Activated naive CD4-positive, alpha-beta T cell treated with anti-CD3 and anti-CD28 coated beads for 36 hours (primary cell): Measurements from ENCODE around the gene MEX3D. TPM values are rescaled to one million over a fixed set of nuclear protein-coding genes. Genes with fewer than 3 reads are reported as not detected.

Source experiments
- CTCF ChIA-PET: fragments of 350-600 bp; sonication (Branson Sonifier 250); formaldehyde crosslinking; loops from one replicate; lab custom pipeline; 2021; ENCODE audit warnings: antibody characterized with exemption; lab: Charles Lee
- DNase-seq: peaks from one replicate; pipeline ENCODE4 v3.0.0-alpha.2; 2020
- H3K27ac Mint-ChIP-seq: one replicate; pipeline ENCODE4 v1.8.0; 2021; ENCODE audit warnings: mild to moderate bottlenecking, mixed read lengths
- H3K27me3 Mint-ChIP-seq: one replicate; pipeline ENCODE4 v1.8.0; 2021; ENCODE audit warnings: low read depth, mixed read lengths
- H3K36me3 Mint-ChIP-seq: one replicate; pipeline ENCODE4 v1.8.0; 2021; ENCODE audit warnings: low read depth, mixed read lengths
- H3K4me1 Mint-ChIP-seq: one replicate; pipeline ENCODE4 v1.8.0; 2021; ENCODE audit warnings: low read depth, mixed read lengths
- H3K4me3 Mint-ChIP-seq: one replicate; pipeline ENCODE4 v1.8.0; 2021; ENCODE audit warnings: mild to moderate bottlenecking, moderate library complexity, mixed read lengths
- H3K9me3 Mint-ChIP-seq: one replicate; pipeline ENCODE4 v1.8.0; 2021; ENCODE audit warnings: mixed read lengths
- intact Hi-C: fragments of 100-400 bp; cut with micrococcal nuclease; formaldehyde crosslinking; loops from one replicate; pipeline ENCODE4 v1.15.1; 2023
- total RNA-seq, 2 experiments: library from RNA; stranded (reverse); gene quantifications; one replicate each; pipeline ENCODE4 v1.2.3, GENCODE V29; 2021

MEX3D gene
- total RNA-seq, 2 experiments from 2014 or later, result 2.0 to 2.1 TPM

GRCh38 chr19:1576242-1577089, 8.3 kb upstream of the MEX3D start:
- Mint-ChIP-seq H3K27ac (no peak overlapping the region), H3K36me3 (peaks cover 11% of the 10 kb centered on the region), H3K9me3 (no peaks in the 10 kb centered on the region), H3K4me3 (no peak overlapping the region), H3K4me1 (no peaks in the 10 kb centered on the region), H3K27me3 (no peaks in the 10 kb centered on the region)
- CTCF ChIA-PET, result no interaction called here
- no peak for DNase-seq
- intact Hi-C loops, result no loop called here

GRCh38 chr19:1575323-1576241, 7.5 kb upstream of the MEX3D start:
- Mint-ChIP-seq H3K4me3 (no peak overlapping the region), H3K36me3 (peaks cover 6% of the 10 kb centered on the region), H3K27ac (no peak overlapping the region), H3K4me1 (no peaks in the 10 kb centered on the region), H3K27me3 (no peaks in the 10 kb centered on the region), H3K9me3 (no peaks in the 10 kb centered on the region)
- no peak for DNase-seq
- CTCF ChIA-PET, result no interaction called here
- intact Hi-C loops, result no loop called here

- H3K27me3 Mint-ChIP-seq, result no peaks in the 10 kb centered on the region
Observed at GRCh38 chr19:1574354-1575136, 6.4 kb upstream of the MEX3D start.

GRCh38 chr19:1572795-1573194, 4.7 kb upstream of the MEX3D start:
- Mint-ChIP-seq H3K4me1 (no peaks in the 10 kb centered on the region), H3K27me3 (no peaks in the 10 kb centered on the region), H3K4me3 (no peak overlapping the region), H3K9me3 (no peaks in the 10 kb centered on the region), H3K27ac (no peak overlapping the region), H3K36me3 (no peaks in the 10 kb centered on the region)
- CTCF ChIA-PET, result no interaction called here
- no peak for DNase-seq
- intact Hi-C loops, result no loop called here

More at GRCh38 chr19:1574354-1575136, 6.4 kb upstream of the MEX3D start:
- intact Hi-C loops, result no loop called here
- Mint-ChIP-seq H3K9me3 (no peaks in the 10 kb centered on the region), H3K4me3 (no peak overlapping the region), H3K4me1 (no peaks in the 10 kb centered on the region), H3K36me3 (no peaks in the 10 kb centered on the region), H3K27ac (no peak overlapping the region)
- DNase-seq, result no peak
- CTCF ChIA-PET, result interaction anchor here (0.5 kb wide), 1 partner anchor 294 kb away, joined by 3 read pairs; no protein-coding TSS in a partner anchor

GRCh38 chr19:1571358-1571757, 3.2 kb upstream of the MEX3D start:
- CTCF ChIA-PET, result no interaction called here
- intact Hi-C loops, result no loop called here
- Mint-ChIP-seq H3K36me3 (no peaks in the 10 kb centered on the region), H3K9me3 (no peaks in the 10 kb centered on the region), H3K4me3 (no peak overlapping the region), H3K27me3 (no peaks in the 10 kb centered on the region), H3K4me1 (no peaks in the 10 kb centered on the region), H3K27ac (no peak overlapping the region)
- DNase-seq, result no peak

- Mint-ChIP-seq H3K27ac (no peak overlapping the region), H3K27me3 (no peaks in the 10 kb centered on the region), H3K4me1 (no peaks in the 10 kb centered on the region), H3K36me3 (no peaks in the 10 kb centered on the region), H3K9me3 (no peaks in the 10 kb centered on the region), H3K4me3 (no peak overlapping the region)
- intact Hi-C loops, result no loop called here
- CTCF ChIA-PET, result interaction anchor here (0.5 kb wide), 1 partner anchor 94 kb away, joined by 9 read pairs; no protein-coding TSS in a partner anchor
- no peak for DNase-seq
Observed at GRCh38 chr19:1570836-1571235, 2.7 kb upstream of the MEX3D start.

GRCh38 chr19:1569997-1570396, 1.9 kb upstream of the MEX3D start:
- Mint-ChIP-seq H3K27ac (no peak overlapping the region), H3K4me3 (no peak overlapping the region), H3K4me1 (no peaks in the 10 kb centered on the region), H3K36me3 (no peaks in the 10 kb centered on the region), H3K27me3 (no peaks in the 10 kb centered on the region), H3K9me3 (no peaks in the 10 kb centered on the region)
- CTCF ChIA-PET, result no interaction called here
- intact Hi-C loops, result no loop called here
- no peak for DNase-seq

GRCh38 chr19:1567848-1568227, 287 bp downstream of the MEX3D start:
- no peaks in the 10 kb centered on the region for H3K36me3 Mint-ChIP-seq
- no peaks in the 10 kb centered on the region for H3K27me3 Mint-ChIP-seq
- H3K4me3 Mint-ChIP-seq, result no peak overlapping the region
- no peaks in the 10 kb centered on the region for H3K4me1 Mint-ChIP-seq
- H3K27ac Mint-ChIP-seq, result no peak overlapping the region
- no peak for DNase-seq
- CTCF ChIA-PET, result no interaction called here
- H3K9me3 Mint-ChIP-seq, result no peaks in the 10 kb centered on the region
- intact Hi-C loops, result no loop called here

GRCh38 chr19:1567116-1567847, 843 bp downstream of the MEX3D start:
- H3K4me1 Mint-ChIP-seq, result no peaks in the 10 kb centered on the region
- no peaks in the 10 kb centered on the region for H3K27me3 Mint-ChIP-seq
- CTCF ChIA-PET, result no interaction called here
- H3K36me3 Mint-ChIP-seq, result no peaks in the 10 kb centered on the region
- DNase-seq, result no peak
- peak overlapping the region; percentile 48 for H3K4me3 Mint-ChIP-seq
- no peaks in the 10 kb centered on the region for H3K9me3 Mint-ChIP-seq
- no peak overlapping the region for H3K27ac Mint-ChIP-seq
- intact Hi-C loops, result no loop called here

- Mint-ChIP-seq H3K27me3 (no peaks in the 10 kb centered on the region), H3K4me1 (no peaks in the 10 kb centered on the region), H3K27ac (no peak overlapping the region), H3K9me3 (no peaks in the 10 kb centered on the region), H3K36me3 (no peaks in the 10 kb centered on the region), H3K4me3 (no peak overlapping the region)
- DNase-seq, result no peak
- CTCF ChIA-PET, result no interaction called here
- intact Hi-C loops, result no loop called here
Observed at GRCh38 chr19:1566392-1567115, 1.6 kb downstream of the MEX3D start.

- Mint-ChIP-seq H3K27ac (no peak overlapping the region), H3K9me3 (no peaks in the 10 kb centered on the region), H3K36me3 (no peaks in the 10 kb centered on the region), H3K4me1 (no peaks in the 10 kb centered on the region), H3K27me3 (no peaks in the 10 kb centered on the region), H3K4me3 (no peak overlapping the region)
- no peak for DNase-seq
- intact Hi-C loops, result no loop called here
- CTCF ChIA-PET, result no interaction called here
Observed at GRCh38 chr19:1563251-1563650, 4.9 kb downstream of the MEX3D start.
